Duodenal mucosa (tissue), 2 donors: ENCODE data around the gene NAV1.

Experiments used
- H3K27ac ChIP-seq: one replicate; pipeline ENCODE4 v1.7.0; 2013; ENCODE audit warnings: low read depth, low read length
- H3K27me3 ChIP-seq, 2 donors: one replicate each; pipeline ENCODE4 v1.7.0; 2013; ENCODE audit warnings: low read length in 2 of 2, control low read depth in 1 of 2; ENCODE audit not compliant: insufficient read depth in 2 of 2, control insufficient read depth in 1 of 2
- H3K36me3 ChIP-seq, 2 donors: one replicate each; pipeline ENCODE4 v1.7.0; 2013; ENCODE audit warnings: low read length in 2 of 2, control low read depth in 1 of 2; ENCODE audit not compliant: insufficient read depth in 2 of 2, control insufficient read depth in 1 of 2
- H3K4me1 ChIP-seq, 2 donors: one replicate each; pipeline ENCODE4 v1.7.0; 2013; ENCODE audit warnings: low read length in 2 of 2, control low read depth in 1 of 2; ENCODE audit not compliant: insufficient read depth in 2 of 2, control insufficient read depth in 1 of 2
- H3K4me3 ChIP-seq, 2 donors: one replicate each; pipeline ENCODE4 v1.7.0; 2013; ENCODE audit warnings: low read length in 2 of 2, low read depth in 1 of 2
- H3K9ac ChIP-seq, 2 donors: one replicate each; pipeline ENCODE4 v1.7.0; 2013; ENCODE audit warnings: low read length in 2 of 2, low read depth in 1 of 2
- H3K9me3 ChIP-seq, 2 donors: one replicate each; pipeline ENCODE4 v1.7.0; 2013; ENCODE audit warnings: low read length in 2 of 2, control low read depth in 1 of 2; ENCODE audit not compliant: control insufficient read depth in 1 of 2

Gene NAV1

GRCh38 chr1:201497935-201498509 is 40.9 kb upstream of the NAV1 start:
- Histone ChIP-seq H3K36me3 (peaks cover 10 to 31% of the 10 kb centered on the region in 2 donors), H3K27me3 (no peaks in the 10 kb centered on the region), H3K27ac (no peak overlapping the region), H3K4me3 (no peak overlapping the region), H3K9ac (no peak overlapping the region), H3K4me1 (peaks cover 48 to 52% of the 10 kb centered on the region in 2 donors), H3K9me3 (no peaks in the 10 kb centered on the region)

DNA sequence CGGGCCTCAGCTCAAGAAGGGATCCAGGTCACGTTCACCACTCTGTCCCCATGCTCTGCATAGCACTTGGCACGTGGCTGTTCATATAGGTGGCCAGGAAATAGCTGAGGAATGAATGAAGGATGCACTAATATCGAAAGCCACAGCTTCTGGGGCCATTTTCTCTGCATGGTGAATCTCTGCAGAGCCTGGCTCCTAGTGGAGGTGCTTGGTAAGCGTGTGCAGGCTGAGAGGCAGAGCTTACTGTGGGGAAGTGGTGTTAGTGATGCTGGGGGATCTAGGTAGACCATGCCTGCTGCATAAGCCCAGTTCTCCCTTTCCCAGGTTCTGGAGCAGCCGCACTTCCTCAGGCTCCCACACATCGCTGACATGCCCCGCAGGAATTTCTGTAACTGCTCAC is 40.3 kb upstream of the NAV1 start:
- Histone ChIP-seq H3K9me3 (no peaks in the 10 kb centered on the region), H3K9ac (no peak overlapping the region), H3K27me3 (no peaks in the 10 kb centered on the region), H3K27ac (no peak overlapping the region), H3K4me3 (no peak overlapping the region), H3K36me3 (peaks cover 9 to 26% of the 10 kb centered on the region in 2 donors), H3K4me1 (peaks cover 51 to 58% of the 10 kb centered on the region in 2 donors)

- Histone ChIP-seq H3K27ac (no peak overlapping the region), H3K9me3 (no peaks in the 10 kb centered on the region), H3K27me3 (no peaks in the 10 kb centered on the region), H3K36me3 (peaks cover 6 to 22% of the 10 kb centered on the region in 2 donors), H3K4me1 (peaks cover 54 to 55% of the 10 kb centered on the region in 2 donors), H3K9ac (no peak overlapping the region), H3K4me3 (no peak overlapping the region)
Observed at GRCh38 chr1:201499191-201499590, 39.7 kb upstream of the NAV1 start.

GRCh38 chr1:201499795-201500669 is 38.9 kb upstream of the NAV1 start:
- Histone ChIP-seq H3K36me3 (peaks cover 0 to 14% of the 10 kb centered on the region in 2 donors), H3K4me1 (peaks cover 52 to 54% of the 10 kb centered on the region in 2 donors), H3K27me3 (no peaks in the 10 kb centered on the region), H3K9ac (peak overlapping the region; percentile 5 to 31), H3K4me3 (no peak overlapping the region), H3K9me3 (no peaks in the 10 kb centered on the region), H3K27ac (peak overlapping the region; percentile 71)

- Histone ChIP-seq H3K9me3 (no peaks in the 10 kb centered on the region), H3K27me3 (no peaks in the 10 kb centered on the region), H3K4me1 (peaks cover 52 to 54% of the 10 kb centered on the region in 2 donors), H3K4me3 (no peak overlapping the region), H3K36me3 (peaks cover 0 to 7% of the 10 kb centered on the region in 2 donors), H3K9ac (peak overlapping the region in 1 of 2 donors; percentile 31), H3K27ac (peak overlapping the region; percentile 71)
Observed at GRCh38 chr1:201500670-201501120, 38.2 kb upstream of the NAV1 start.

GRCh38 chr1:201501144-201501543 is 37.8 kb upstream of the NAV1 start:
- Histone ChIP-seq H3K9me3 (no peaks in the 10 kb centered on the region), H3K9ac (peak overlapping the region in 1 of 2 donors; percentile 31), H3K4me1 (peaks cover 53 to 54% of the 10 kb centered on the region in 2 donors), H3K27ac (peak overlapping the region; percentile 40), H3K4me3 (no peak overlapping the region), H3K27me3 (no peaks in the 10 kb centered on the region), H3K36me3 (peaks cover 0 to 7% of the 10 kb centered on the region in 2 donors)

- no peaks in the 10 kb centered on the region for H3K9me3 ChIP-seq
- peaks cover 51% of the 10 kb centered on the region in 2 donors for H3K4me1 ChIP-seq
- peaks cover 0 to 7% of the 10 kb centered on the region in 2 donors for H3K36me3 ChIP-seq
- no peaks in the 10 kb centered on the region for H3K27me3 ChIP-seq
- peak overlapping the region; percentile 2 to 4 for H3K9ac ChIP-seq
- peak overlapping the region; percentile 60 for H3K27ac ChIP-seq
- H3K4me3 ChIP-seq, result peak overlapping the region in 1 of 2 donors; percentile 17
Observed at GRCh38 chr1:201501812-201502510, 37.0 kb upstream of the NAV1 start.

GRCh38 chr1:201502511-201502857 is 36.4 kb upstream of the NAV1 start:
- H3K27ac ChIP-seq, result peak overlapping the region; percentile 60
- H3K9me3 ChIP-seq, result no peaks in the 10 kb centered on the region
- peaks cover 0 to 7% of the 10 kb centered on the region in 2 donors for H3K36me3 ChIP-seq
- H3K27me3 ChIP-seq, result no peaks in the 10 kb centered on the region
- H3K4me3 ChIP-seq, result peak overlapping the region in 1 of 2 donors; percentile 17
- H3K9ac ChIP-seq, result peak overlapping the region in 1 of 2 donors; percentile 4
- H3K4me1 ChIP-seq, result peaks cover 54 to 55% of the 10 kb centered on the region in 2 donors

DNA sequence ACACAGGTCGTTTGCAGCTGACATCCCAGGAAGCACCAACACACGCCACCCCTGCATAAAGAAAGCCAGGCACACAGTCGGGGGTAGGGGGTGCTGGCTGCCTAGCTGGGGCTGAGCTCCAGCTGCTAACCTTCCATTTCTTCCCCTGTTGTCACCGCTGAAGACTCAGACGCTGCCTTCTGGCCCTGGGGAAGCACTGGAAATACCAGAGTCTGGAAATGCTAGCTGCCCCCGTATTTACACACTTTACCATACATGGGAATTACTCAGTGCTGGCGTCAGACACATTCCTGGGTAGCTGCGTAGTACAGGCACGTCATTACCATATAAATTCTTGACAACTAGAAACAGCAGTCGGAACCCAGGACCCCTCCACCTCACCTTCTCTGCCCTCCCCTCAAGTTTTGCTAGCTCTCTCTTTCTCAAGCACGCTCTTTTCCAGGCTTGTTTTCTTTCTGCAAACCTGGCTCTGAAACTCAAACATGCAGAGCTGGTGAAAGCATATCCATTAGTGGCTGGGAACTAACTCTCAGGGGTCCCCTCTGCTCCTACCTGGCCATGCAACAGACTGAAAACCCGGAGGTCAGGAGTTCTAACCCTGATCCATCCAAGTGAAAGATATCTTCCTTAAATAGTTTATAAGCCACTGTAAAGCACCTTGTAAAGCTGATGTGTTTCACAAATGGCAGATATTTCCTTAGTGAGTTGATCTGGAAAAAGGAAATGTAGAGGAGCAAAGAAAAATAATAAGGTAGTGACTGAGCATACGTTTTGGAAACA is 35.3 kb upstream of the NAV1 start:
- Histone ChIP-seq H3K36me3 (peaks cover 0 to 3% of the 10 kb centered on the region in 2 donors), H3K4me3 (peak overlapping the region in 1 of 2 donors; percentile 18), H3K27me3 (no peaks in the 10 kb centered on the region), H3K27ac (peak overlapping the region; percentile 70), H3K9me3 (no peaks in the 10 kb centered on the region), H3K9ac (no peak overlapping the region), H3K4me1 (peaks cover 57 to 59% of the 10 kb centered on the region in 2 donors)
